ENCODE results near the gene AOC1. TPM values are rescaled to one million over a fixed set of nuclear protein-coding genes. Genes with fewer than 3 reads are reported as not detected.
"Not testable (repeated sequence)": the region's sequence is repeated elsewhere in the genome, so short reads cannot be mapped to it uniquely, and the experiment has no call there.

The AOC1 gene
- total RNA-seq, 2 experiments from 2014 or later, result not detected

DNA sequence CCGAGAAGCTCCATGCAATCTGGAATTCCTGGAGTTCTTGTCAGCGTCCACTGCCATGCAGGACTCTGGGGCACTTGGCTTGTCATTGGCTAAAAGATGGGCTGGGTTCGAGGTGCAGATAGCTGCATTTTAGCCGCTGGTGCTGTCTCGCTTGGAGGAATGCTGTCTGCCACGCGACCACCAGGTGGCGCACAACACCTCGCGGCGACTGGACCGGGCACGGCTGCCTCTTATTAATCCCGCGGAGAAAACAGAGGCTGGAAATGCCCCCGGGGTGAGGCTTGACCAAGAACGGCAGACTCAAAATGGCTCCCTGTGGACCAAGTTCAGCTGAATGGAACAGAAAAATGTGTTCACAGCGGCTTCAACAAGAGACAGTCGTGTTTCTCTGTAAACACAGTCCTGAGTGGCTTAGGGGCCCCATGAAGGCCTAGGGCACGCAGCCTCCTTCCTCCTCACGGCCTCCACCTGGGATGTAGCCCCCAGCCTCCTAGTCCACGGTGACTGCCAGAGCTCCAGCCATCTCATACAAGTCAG lies 46.2 kb downstream of the AOC1 start:
- Mint-ChIP-seq H3K4me1 (peaks cover 13% of the 10 kb centered on the region), H3K9me3 (no peaks in the 10 kb centered on the region), H3K27me3 (peaks cover 58% of the 10 kb centered on the region), H3K36me3 (ENCODE audit: low read depth) (no peaks in the 10 kb centered on the region), H3K4me3 (no peak overlapping the region), H3K27ac (no peak overlapping the region)
- peak; percentile 81 for DNase-seq
- CTCF ChIA-PET, result interaction anchor here (0.6 to 3.1 kb wide), 34 partner anchors 8 to 346 kb away, joined by 3 to 21 read pairs (median 4); partner anchors contain the start of genes ABCB8 and NOS3
- POLR2A ChIA-PET, result no interaction called here

DNA sequence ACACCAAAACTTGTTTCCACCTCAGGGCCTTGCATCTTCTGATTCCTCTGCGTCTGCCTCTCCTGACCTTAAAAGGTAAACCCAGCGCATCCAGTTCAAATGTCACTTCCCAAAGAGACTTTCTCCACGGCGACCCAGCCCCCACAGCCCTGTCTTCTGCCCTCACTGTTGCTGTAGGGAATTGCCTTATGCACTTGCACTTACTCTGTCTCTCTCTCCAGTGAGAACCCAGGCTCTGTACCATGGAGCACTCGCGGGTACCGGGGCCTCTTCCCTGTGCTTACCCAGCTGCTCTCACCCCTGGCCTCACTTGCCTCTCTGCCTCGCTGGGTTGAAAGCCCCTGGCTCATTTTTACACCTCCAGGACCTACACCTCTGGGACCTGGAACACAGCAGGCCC lies 48.4 kb downstream of the AOC1 start:
- Mint-ChIP-seq H3K9me3 (no peaks in the 10 kb centered on the region), H3K27ac (no peak overlapping the region), H3K36me3 (ENCODE audit: low read depth) (no peaks in the 10 kb centered on the region), H3K27me3 (peaks cover 66% of the 10 kb centered on the region), H3K4me1 (peaks cover 13% of the 10 kb centered on the region), H3K4me3 (no peak overlapping the region)
- DNase-seq, result no peak
- ChIA-PET POLR2A (no interaction called here), CTCF (interaction anchor here (3.1 kb wide), 1 partner anchor 8 kb away, joined by 21 read pairs; no protein-coding TSS in a partner anchor)

DNA sequence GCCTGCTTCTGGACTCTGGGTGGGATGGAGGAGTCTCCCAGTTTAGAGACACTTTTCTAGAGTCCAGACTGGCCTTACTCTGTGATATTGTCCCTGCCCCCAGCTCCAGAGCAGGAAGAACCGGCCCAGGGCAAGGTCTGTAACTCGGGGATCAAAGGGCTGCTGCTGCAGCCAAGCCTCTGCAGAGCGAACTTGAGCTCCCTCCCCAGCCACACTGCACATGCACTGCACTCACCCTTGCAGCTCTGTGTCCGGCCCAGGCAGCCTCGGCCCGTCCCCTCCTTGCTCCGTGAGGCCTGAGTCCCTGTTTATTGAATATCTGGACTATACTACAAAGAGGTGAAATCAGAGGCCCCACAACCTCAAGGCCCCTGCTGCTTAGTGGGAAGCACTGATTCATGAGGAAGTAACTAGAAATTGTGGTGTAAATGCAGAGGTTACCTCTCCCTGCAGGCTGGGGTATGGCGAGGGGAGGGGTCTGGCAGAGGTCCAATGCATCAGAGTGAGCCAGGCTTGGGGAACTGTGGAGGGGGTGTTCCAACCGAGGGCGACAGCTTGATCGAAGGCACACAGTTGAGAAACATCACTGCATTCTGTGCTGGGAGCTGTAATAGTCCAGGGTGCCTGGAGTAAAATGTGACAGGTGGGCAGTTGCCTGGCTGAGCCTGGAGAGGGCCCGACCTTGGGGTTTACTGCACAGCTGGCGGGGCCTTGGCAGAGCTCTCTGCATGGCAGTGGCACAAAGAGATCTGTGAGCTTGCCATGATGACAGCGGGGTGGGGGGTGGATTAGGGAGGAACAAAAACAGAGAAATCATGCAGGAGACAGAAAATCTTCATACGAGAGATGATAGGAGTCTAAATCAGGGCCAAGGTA lies 49.1 kb downstream of the AOC1 start:
- peaks cover 13% of the 10 kb centered on the region for H3K4me1 Mint-ChIP-seq
- no peak overlapping the region for H3K4me3 Mint-ChIP-seq
- no peaks in the 10 kb centered on the region for H3K36me3 Mint-ChIP-seq (ENCODE audit: low read depth)
- ChIA-PET POLR2A (no interaction called here), CTCF (interaction anchor here (0.9 to 1.4 kb wide), 3 partner anchors 8 to 117 kb away, joined by 3 read pairs; no protein-coding TSS in a partner anchor)
- no peak for DNase-seq
- no peaks in the 10 kb centered on the region for H3K9me3 Mint-ChIP-seq
- peaks cover 64% of the 10 kb centered on the region for H3K27me3 Mint-ChIP-seq
- H3K27ac Mint-ChIP-seq, result no peak overlapping the region

DNA sequence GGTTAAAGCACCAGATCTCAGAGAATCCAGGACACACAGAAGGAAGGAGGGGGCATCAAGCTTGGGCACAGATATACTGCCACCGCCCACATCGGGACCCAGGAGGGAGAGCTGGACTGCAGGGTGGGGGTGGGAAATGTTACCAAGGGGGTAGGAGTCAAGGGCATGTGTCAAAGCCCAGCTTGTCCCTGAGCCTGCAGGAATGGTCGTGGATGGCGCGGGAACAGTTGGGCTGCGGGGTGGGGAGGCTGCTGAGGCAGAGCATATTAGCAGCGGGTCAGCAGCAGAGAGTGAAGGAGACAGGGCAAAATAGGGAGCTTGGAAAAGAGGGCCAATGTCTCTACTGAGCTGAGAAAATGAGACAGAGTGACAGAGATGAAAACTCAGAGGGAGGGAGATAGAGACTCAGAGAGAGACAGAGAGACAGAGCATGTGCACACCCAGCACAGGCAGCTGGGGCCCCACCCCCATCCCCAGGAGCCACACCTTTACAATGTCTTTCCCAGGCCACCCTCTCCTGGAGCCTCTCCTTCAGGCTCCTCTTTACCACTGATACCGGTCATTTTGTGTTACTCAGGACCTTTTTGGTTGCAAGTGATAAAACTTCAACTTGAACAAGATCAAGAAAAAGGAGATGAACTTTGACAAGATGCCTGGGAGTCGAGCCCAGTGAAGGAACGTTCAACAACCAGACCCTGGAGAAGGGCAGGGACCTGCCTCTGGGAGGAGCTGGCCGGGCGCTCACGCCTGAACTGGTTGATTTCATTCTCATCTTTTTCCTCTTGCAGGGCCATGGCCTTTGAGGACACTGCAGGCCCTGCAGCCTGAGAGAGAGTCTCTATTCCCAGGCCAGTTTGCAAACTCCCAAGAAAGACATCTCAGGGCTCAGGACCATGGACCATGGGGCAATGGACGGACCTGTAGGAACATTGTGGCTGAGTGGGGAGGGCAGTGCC lies 50.0 kb downstream of the AOC1 start:
- POLR2A ChIA-PET, result no interaction called here
- H3K4me3 Mint-ChIP-seq, result no peak overlapping the region
- H3K27ac Mint-ChIP-seq, result no peak overlapping the region
- CTCF ChIA-PET, result interaction anchor here (0.9 to 1.4 kb wide), 3 partner anchors 9 to 116 kb away, joined by 3 read pairs; no protein-coding TSS in a partner anchor
- H3K4me1 Mint-ChIP-seq, result peaks cover 11% of the 10 kb centered on the region
- no peaks in the 10 kb centered on the region for H3K9me3 Mint-ChIP-seq
- H3K36me3 Mint-ChIP-seq (ENCODE audit: low read depth), result no peaks in the 10 kb centered on the region
- no peak for DNase-seq
- H3K27me3 Mint-ChIP-seq, result peaks cover 68% of the 10 kb centered on the region

DNA sequence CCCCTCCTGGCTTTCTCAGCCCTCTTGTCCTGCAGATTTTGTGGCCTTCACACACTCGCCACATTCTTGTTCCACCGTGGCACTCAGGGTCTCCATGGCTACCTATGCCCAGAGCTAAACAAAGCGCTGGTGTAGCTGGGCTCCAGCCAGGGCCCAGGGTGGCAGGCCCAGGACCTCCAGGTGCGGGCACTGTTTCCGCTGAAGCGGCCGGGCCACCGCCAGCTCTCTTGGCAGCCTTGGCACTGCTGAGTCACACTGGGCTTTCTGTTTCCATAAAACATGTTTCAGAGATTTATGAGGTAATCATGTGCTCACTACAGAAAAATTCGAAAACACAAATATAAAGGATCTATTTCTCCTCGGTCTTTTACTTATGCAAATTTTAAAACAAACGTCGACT lies 51.3 kb downstream of the AOC1 start:
- Mint-ChIP-seq H3K27ac (no peak overlapping the region), H3K4me1 (no peaks in the 10 kb centered on the region), H3K4me3 (no peak overlapping the region), H3K27me3 (peaks cover 56% of the 10 kb centered on the region), H3K36me3 (ENCODE audit: low read depth) (no peaks in the 10 kb centered on the region), H3K9me3 (no peaks in the 10 kb centered on the region)
- CTCF ChIA-PET, result interaction anchor here (1.1 kb wide), 1 partner anchor 28 kb away, joined by 3 read pairs; no protein-coding TSS in a partner anchor
- no peak for DNase-seq
- POLR2A ChIA-PET, result no interaction called here

DNA sequence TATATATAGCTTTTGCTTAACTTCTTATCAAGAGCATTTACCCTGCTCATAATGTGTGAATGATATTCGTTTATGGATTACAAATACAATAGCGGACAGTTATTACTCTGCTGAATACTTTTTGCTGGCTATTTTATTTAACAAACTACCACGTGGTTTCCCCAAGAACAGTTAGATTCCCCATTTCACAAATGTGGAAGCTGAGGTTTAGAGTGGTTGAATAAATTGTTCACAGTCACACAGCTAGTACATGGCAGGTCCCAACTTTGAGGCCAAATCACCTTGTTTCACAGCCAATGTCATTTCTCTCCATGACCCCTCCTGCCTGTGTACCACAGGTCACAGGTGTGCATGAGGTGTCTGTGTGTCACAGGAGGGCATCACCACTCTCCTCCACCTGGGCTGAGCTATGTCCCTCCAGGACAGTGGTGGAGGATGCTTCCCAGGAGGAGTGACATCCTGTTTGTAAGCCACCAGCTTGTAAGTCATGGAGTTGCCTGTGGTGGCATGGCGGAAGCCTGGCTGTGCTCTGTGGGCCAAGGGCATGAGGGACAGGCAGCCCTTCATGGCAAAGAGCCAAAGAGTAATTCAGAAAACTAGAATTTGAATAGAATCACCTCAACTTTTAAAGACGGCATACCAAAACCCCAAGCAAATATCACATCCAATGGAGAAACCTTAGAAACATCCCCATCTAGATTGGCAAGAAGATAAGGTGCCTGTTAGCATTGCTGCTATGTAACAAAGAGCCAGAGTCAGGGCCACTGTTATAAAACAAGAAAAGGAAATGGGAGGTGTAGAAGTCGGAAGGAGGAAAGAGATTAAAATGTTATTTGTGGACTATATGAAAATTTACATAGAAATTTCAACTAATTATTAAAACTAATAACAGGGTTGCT lies 51.9 kb downstream of the AOC1 start:
- H3K9me3 Mint-ChIP-seq, result no peaks in the 10 kb centered on the region
- peaks cover 5% of the 10 kb centered on the region for H3K4me1 Mint-ChIP-seq
- peaks cover under 1% of the 10 kb centered on the region for H3K36me3 Mint-ChIP-seq (ENCODE audit: low read depth)
- H3K27me3 Mint-ChIP-seq, result peaks cover 54% of the 10 kb centered on the region
- POLR2A ChIA-PET, result no interaction called here
- CTCF ChIA-PET, result interaction anchor here (1.1 kb wide), 1 partner anchor 27 kb away, joined by 3 read pairs; no protein-coding TSS in a partner anchor
- DNase-seq, result no peak
- no peak overlapping the region for H3K27ac Mint-ChIP-seq
- H3K4me3 Mint-ChIP-seq, result no peak overlapping the region

DNA sequence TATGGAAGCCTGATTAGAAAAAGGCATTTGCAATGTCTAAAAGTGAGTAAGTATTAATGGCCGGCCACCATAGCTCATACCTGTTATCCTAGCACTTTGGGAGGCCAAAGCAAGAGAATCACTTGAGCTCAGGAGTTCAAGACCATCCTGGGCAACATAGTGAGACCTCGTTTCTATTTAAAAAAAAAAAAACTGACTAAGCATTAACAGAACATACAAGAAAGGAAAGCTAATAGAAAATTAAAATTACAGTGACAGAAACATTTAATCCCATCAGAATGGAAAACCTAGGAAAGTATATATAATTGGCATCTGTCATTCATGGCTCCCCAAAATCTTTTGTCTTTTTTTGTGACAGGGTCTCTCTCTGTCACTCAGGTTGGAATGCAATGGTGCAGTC lies 55.9 kb downstream of the AOC1 start:
- POLR2A ChIA-PET, result interaction anchor here (1.4 kb wide), 1 partner anchor 22 kb away, joined by 3 read pairs; no protein-coding TSS in a partner anchor
- H3K27me3 Mint-ChIP-seq, result peaks cover 45% of the 10 kb centered on the region
- CTCF ChIA-PET, result interaction anchor here (1.2 to 2.3 kb wide), 7 partner anchors 9 to 336 kb away, joined by 3 to 21 read pairs (median 4); no protein-coding TSS in a partner anchor
- DNase-seq, result no peak
- no peak overlapping the region for H3K27ac Mint-ChIP-seq
- peaks cover 2% of the 10 kb centered on the region for H3K36me3 Mint-ChIP-seq (ENCODE audit: low read depth)
- H3K9me3 Mint-ChIP-seq, result peaks cover 3% of the 10 kb centered on the region
- no peak overlapping the region for H3K4me3 Mint-ChIP-seq
- peaks cover 8% of the 10 kb centered on the region for H3K4me1 Mint-ChIP-seq

DNA sequence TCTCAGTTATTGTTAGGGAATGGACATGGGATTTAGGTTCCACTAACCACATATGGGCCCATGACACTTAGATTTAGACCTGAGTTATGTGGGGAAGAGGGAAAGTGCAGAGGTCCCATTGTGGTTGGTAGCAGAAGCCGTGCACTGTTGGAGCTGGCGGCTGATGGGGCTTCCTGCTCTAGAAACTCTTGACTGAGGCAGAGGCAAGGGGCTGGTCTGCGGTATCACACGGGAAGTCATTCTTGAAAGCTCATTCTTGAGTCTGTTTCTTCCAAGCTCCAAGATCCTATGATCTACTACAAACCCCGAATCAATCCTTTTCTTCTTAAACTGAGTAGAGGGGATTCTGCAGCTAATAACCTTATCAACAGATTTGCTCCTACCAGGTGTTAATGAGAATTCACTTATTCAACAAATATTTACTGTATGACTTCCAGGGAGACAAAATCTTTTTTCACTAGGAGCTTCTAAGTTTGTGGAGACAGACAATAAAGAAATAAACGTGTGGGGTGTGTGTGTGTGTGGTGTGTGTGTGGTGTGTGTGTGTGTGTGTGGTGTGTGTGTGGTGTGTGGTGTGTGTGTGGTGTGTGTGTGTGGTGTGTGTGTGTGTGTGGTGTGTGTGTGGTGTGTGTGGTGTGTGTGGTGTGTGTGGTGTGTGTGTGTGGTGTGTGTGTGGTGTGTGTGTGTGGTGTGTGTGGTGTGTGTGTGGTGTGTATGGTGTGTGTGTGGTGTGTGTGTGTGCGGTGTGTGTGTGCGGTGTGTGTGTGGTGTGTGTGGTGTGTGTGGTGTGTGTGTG lies 57.1 kb downstream of the AOC1 start:
- ChIA-PET CTCF (interaction anchor here (1.0 to 2.3 kb wide), 8 partner anchors 10 to 260 kb away, joined by 3 to 21 read pairs (median 4); no protein-coding TSS in a partner anchor), POLR2A (interaction anchor here (1.4 kb wide), 1 partner anchor 21 kb away, joined by 3 read pairs; no protein-coding TSS in a partner anchor)
- Mint-ChIP-seq H3K4me1 (peaks cover 8% of the 10 kb centered on the region), H3K4me3 (peak overlapping the region; percentile 4), H3K36me3 (ENCODE audit: low read depth) (peaks cover 2% of the 10 kb centered on the region), H3K9me3 (peaks cover 3% of the 10 kb centered on the region), H3K27me3 (peaks cover 37% of the 10 kb centered on the region), H3K27ac (peak overlapping the region; percentile 29)
- peak; percentile 70 for DNase-seq

DNA sequence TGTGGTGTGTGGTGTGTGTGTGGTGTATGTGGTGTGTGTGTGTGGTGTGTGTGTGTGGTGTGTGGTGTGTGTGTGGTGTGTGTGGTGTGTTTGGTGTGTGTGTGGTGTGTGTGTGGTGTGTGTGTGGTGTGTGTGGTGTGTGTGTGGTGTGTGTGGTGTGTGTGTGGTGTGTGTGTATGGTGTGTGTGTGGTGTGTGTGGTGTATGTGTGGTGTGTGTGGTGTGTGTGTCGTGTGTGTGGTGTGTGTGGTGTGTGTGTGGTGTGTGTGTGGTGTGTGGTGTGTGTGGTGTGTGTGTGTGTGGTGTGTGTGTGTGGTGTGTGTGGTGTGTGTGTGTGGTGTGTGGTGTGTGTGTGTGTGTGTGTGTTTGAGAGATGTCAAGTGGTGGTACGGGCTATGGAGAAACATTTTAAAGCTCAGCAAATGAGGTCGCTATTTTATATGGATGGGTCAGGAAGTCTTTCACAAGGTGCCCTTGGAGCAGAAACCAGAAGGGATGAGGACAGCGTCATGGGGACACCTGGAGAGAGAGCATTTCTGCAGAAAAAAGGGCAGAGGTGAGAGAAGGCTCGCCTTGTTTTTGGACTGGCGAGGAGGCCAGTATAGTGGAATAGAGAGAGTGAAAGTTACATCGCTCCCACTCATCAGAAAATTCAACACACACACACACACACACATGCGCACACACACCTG lies 58.1 kb downstream of the AOC1 start:
- not testable (repeated sequence) for H3K9me3 Mint-ChIP-seq; H3K36me3 Mint-ChIP-seq (ENCODE audit: low read depth); DNase-seq; H3K4me1 Mint-ChIP-seq; H3K27ac Mint-ChIP-seq; H3K4me3 Mint-ChIP-seq
- H3K27me3 Mint-ChIP-seq, result peaks cover 32% of the 10 kb centered on the region
- ChIA-PET CTCF (interaction anchor here (0.9 to 1.5 kb wide), 3 partner anchors 12 to 104 kb away, joined by 3 to 5 read pairs (median 3); no protein-coding TSS in a partner anchor), POLR2A (interaction anchor here (0.7 kb wide), 1 partner anchor 429 kb away, joined by 3 read pairs; no protein-coding TSS in a partner anchor)

DNA sequence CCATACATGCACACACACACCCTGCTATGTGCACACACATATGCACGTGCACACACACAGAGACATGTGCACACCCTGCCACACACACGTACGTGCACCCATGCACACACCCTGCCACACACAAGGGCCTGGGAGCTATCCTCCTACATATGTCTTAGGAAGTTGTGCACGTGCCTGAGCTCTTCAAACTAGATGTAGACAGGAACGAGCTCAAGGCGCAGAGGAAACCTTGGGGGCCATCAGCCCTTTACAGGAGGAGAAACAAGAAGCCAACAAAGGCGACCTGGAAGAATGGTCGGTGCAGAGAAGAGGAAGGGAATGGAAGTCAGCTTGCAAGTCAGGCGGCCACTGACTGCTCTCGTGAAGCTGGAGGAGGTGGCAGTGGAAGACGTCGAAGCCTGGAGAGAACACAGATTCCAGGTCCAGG lies 58.7 kb downstream of the AOC1 start:
- Mint-ChIP-seq H3K4me1 (peaks cover 8% of the 10 kb centered on the region), H3K36me3 (ENCODE audit: low read depth) (peaks cover 2% of the 10 kb centered on the region), H3K27ac (no peak overlapping the region), H3K9me3 (peaks cover 3% of the 10 kb centered on the region), H3K27me3 (peaks cover 31% of the 10 kb centered on the region), H3K4me3 (no peak overlapping the region)
- DNase-seq, result no peak
- ChIA-PET POLR2A (interaction anchor here (0.7 kb wide), 1 partner anchor 430 kb away, joined by 3 read pairs; no protein-coding TSS in a partner anchor), CTCF (interaction anchor here (0.9 to 1.5 kb wide), 3 partner anchors 12 to 104 kb away, joined by 3 to 5 read pairs (median 3); no protein-coding TSS in a partner anchor)

Data from activated CD4-positive, alpha-beta memory T cell treated with anti-CD3 and anti-CD28 coated beads, Interleukin-2, amount 10 ng/mL, durations not matched to agents 7 days and 5 days (primary cell).